HG03280 (cell line): Measurements from ENCODE around the gene CLIC2.
"Not testable (repeated sequence)": the region's sequence is repeated elsewhere in the genome, so short reads cannot be mapped to it uniquely, and the experiment has no call there.

Source experiments
- ATAC-seq: cut with Tn5 transposase; IDR thresholded peaks from one replicate; pipeline ENCODE4 v1.9.1; 2021; ENCODE audit warnings: mild to moderate bottlenecking, moderate library complexity; ENCODE audit not compliant: unreplicated experiment

The CLIC2 gene

GRCh38 chrX:155334486-155335336, at the start of gene CLIC2:
TSS of gene CLIC2 (minus strand) at chrX:155334614. CDS start at chrX:155334427, 187 bp downstream.
- peak; percentile 51 for ATAC-seq

- peak; percentile 51 for ATAC-seq
Observed at GRCh38 chrX:155382529-155382967, 48.1 kb upstream of the CLIC2 start.

- ATAC-seq: peak; percentile 77
Observed at GRCh38 chrX:155381843-155382528, 47.6 kb upstream of the CLIC2 start, which contains the start of gene F8A2. TSS of gene F8A2 (plus strand) at chrX:155382095. CDS start at chrX:155382115, 20 bp downstream.

GRCh38 chrX:155379802-155380201, 45.4 kb upstream of the CLIC2 start:
- not testable (repeated sequence) for ATAC-seq

GRCh38 chrX:155373777-155374458, 39.5 kb upstream of the CLIC2 start:
- ATAC-seq: peak; percentile 60

GRCh38 chrX:155363712-155364111, 29.3 kb upstream of the CLIC2 start:
- ATAC-seq: not testable (repeated sequence)

GRCh38 chrX:155349448-155349847, 15.0 kb upstream of the CLIC2 start:
- ATAC-seq: not testable (repeated sequence)

DNA sequence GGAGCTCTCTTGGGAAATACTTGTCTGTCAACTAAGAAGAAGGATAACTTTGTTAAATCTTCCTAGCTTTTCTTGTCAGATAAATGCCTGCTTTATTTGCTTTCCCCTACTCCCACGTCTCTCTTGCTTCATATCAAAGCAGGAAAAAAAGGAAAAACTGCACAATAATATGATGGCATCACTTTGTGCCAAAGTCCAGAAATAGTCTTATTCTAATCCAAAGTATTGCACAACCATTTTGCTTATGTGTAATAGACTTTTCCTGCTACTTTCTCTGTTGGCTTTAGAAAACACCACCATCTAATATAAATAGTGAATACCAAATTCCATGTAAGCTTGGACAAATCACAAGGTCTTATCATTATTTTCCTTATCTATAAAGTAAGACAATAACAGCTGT, 11.3 kb upstream of the CLIC2 start:
- ATAC-seq: not testable (repeated sequence)

GRCh38 chrX:155335337-155335712, 911 bp upstream of the CLIC2 start:
- not testable (repeated sequence) for ATAC-seq

GRCh38 chrX:155333544-155334100, 792 bp downstream of the CLIC2 start:
- ATAC-seq: no peak

GRCh38 chrX:155330992-155331391, 3.4 kb downstream of the CLIC2 start:
- ATAC-seq: no peak

GRCh38 chrX:155329293-155329692, 5.1 kb downstream of the CLIC2 start:
- no peak for ATAC-seq

GRCh38 chrX:155326610-155327009, 7.8 kb downstream of the CLIC2 start:
- no peak for ATAC-seq

GRCh38 chrX:155314260-155314659, 20.2 kb downstream of the CLIC2 start:
- no peak for ATAC-seq

DNA sequence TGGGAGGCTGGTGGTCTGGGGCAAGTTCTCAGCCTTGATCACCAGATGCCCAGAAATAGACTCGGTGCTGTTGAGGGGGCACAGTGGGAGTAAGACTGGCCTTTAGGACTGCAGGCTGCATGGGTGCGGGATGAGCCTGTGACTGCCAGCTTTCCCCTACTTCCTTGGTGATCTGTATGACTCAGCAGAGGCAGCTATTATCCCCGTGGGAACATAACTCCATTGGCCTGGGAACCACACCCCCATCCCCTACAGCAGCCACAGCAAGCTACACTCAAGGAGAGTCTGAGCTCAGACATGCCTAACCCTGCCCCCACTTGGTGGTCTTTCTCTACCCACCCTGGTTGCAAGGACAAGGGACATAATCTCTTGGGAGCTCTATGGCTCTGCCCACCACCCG, 20.6 kb downstream of the CLIC2 start:
- ATAC-seq: no peak

DNA sequence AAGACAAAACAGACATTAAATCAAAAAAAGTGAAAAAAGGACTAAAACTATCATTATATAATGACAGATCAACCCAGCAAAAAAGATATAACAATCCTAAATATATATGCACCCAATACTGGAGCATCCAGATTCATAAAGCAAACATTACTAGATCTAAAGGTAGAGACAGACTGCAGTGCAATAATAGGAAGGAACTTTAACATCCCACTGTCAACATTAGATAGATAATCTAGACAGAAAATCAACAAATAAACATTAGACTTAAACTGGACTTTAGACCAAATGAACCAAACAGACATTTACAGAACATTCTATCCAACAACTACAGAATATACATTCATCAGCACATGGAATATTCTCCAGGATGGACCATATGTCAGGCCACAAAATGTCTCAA, 40.6 kb downstream of the CLIC2 start:
- ATAC-seq: no peak

GRCh38 chrX:155279873-155280272, 54.5 kb downstream of the CLIC2 start:
- no peak for ATAC-seq

GRCh38 chrX:155270969-155271368, 63.4 kb downstream of the CLIC2 start:
- no peak for ATAC-seq

- ATAC-seq: not testable (repeated sequence)
Observed at GRCh38 chrX:155267995-155268394, 66.4 kb downstream of the CLIC2 start.

DNA sequence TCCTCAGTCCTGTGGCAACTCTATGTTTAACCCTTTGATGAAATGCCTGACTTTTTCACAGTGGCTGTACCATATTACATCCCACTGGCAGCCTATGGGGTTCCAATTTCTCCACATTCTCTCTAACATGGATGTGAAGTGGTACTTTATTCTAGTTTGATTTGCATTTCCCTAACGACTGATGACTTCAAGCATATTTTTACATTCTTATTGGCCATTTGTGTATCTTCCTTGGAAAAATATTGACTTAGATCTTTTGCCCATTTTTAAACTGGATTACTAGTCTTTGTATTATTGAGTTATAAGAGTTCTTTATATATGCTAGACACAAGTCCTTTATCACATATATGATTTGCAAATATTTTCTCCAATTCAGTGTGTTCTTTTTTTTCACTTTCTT, 68.0 kb downstream of the CLIC2 start:
- ATAC-seq: no peak
